ENCODE data around the gene UACA.
"Not testable (repeated sequence)": the region's sequence is repeated elsewhere in the genome, so short reads cannot be mapped to it uniquely, and the experiment has no call there.

Gene UACA

DNA sequence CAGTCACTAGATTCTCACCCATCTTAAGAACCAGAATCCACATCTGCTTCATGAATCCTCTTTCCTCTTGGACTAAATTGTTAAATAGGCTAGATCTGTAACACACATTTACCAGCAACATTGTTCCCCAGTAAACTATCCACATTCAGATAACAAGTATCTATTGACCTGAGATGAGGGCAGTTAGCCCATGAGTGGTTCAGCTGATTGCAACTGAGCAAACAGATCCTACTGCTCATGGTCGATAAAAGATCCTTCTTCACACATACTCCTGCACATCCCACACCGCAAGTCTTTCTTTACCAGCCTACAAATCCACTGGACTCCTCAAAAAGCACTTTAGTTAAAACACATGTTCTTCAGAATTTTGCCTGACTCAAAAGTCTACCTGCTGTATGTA is 59.2 kb downstream of the UACA start:
- DNase-seq = no peak

GRCh38 chr15:70703096-70703878 is 60.1 kb downstream of the UACA start:
- DNase-seq = no peak

- DNase-seq = no peak
These were observed 60.8 kb downstream of the UACA start for GRCh38 chr15:70702584-70702983.

GRCh38 chr15:70701891-70702568 is 61.3 kb downstream of the UACA start:
- DNase-seq = no peak

GRCh38 chr15:70701171-70701570 is 62.2 kb downstream of the UACA start:
- DNase-seq = no peak

GRCh38 chr15:70699890-70700289 is 63.5 kb downstream of the UACA start:
- no peak for DNase-seq

DNA sequence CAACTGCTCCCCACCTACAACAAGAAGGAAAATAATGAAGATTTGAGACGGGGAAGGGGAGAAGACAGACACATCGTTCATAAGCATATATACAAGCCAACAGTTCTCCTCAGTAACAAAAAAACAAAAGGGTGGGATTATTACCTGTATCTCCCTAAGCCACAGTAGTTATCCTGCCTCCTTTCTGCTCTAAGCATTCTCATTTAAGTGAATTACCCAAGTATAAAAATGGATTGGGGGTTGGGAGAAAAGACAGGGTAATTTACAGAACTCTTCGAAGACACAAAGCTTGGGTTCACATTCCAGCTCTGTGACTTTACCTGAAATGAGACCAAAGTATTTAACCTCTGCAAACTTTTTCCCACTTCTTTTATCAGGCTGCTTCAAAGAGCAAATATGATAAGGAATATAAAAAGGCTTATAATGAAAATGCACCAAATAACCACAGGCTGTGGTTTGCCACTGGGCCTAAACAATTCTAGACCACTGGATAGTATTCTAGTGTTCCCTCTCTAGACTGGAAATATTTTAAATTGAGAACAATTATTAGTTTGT is 64.4 kb downstream of the UACA start:
- DNase-seq = no peak

DNA sequence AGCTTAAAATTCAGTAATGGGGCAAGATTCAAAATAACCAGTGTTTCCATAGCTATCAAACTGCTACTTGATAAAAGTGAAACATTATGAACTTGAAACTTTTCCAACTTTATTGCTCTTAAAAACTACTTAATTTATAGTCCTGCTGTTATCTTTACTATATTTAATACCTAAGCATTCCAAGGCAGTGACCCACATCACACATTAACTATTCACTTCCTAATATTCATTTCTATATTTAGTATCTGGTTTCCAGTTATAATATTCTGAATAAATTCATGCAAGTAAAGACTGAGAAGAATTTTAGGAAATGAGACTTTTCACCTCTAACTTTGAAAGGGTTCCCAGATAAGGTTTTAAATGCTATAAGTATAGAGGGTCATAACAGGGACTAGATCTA is 64.9 kb downstream of the UACA start:
- no peak for DNase-seq

DNA sequence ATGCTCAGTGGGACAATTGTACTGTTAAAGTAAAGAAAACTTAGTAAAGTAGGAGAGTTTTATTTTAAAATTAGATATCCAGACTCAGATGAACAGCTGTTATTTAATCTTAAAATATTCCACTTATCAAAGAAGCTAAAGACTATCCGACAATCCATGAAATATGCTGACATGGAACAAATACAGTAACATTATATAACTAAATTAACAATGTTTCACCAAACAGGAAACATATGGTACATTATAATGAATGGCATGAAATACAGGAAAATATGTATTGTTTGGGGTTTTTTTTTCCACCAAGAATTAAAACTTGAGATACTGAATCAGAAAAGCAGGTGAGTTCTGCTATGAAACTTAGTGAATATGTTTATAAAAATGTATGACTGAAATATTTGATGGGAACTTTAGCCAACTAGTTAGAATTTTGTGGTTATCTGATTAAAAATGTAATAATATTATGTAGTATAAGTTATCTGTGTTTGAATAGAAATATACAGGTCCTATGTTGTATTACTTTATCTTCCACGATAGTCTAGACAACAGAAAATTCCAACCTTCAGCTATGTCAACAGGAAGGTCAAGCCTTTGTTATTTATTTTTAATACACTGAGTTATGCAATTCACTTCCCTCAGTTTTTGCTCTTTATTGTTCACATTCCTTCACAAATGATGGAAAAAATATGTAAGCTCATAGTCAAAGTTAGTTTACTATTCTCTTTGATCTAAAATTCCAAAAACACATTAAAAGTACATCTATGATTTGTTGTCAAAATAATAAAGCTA is 72.7 kb downstream of the UACA start:
- DNase-seq = no peak

DNA sequence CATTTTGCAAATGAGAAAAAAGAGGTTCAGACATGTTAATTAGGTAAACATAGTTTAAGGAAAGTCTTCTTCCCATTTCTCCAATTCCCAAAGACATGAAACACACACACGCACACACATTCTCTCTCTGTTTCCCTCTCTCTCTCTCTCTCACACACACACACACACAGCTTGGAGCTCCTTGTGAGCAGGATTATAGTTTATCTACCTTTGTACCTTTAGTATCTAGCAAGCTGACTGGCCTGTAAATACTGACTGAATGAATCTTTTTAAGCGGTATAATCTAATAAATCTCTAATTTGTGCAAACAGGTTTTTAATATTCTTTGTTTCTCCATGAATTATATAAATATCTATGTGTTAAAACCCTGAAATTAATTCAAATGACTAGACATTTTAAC is 73.3 kb downstream of the UACA start:
- no peak for DNase-seq

- DNase-seq = no peak
These were observed 75.9 kb downstream of the UACA start for GRCh38 chr15:70687482-70687881.

GRCh38 chr15:70680817-70681216 is 82.5 kb downstream of the UACA start:
- no peak for DNase-seq

- DNase-seq = no peak
These were observed 83.5 kb downstream of the UACA start for GRCh38 chr15:70679919-70680231.

DNA sequence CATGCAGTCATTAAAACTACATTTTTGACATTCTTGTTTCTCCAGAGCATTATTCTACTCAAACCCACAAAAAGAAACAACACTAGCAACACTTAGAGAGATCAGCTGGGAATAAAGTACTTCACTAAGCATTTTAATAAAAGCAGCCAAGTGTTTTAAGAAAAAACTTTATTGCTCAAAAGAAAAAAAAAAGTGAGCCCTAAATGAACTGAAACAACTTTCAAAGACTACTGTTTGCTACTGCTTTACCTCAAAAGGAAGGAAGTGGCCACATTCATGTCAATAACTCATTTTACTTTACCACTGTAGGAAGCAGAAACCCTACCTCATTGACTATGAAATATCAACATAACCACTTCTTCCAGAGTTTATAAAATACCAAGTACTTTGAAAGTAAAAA is 91.3 kb downstream of the UACA start:
- DNase-seq = no peak

DNA sequence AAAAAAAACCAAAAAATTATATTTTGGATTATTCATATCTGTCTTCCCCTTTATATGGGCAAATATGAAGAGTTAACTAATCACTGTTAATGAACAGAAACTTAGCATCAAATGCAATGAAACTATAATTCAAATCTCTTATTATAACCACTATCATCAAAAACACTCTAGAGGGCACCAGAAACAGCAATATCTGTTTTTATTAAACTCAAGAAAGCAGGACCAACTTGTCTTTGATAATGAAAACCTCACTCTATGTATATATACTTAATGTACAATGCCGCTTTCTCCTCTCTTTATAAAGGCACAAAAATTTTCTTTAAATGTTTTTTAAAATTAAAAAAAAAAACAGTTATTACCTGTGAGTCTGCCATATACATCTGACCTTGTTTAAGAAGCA is 92.7 kb downstream of the UACA start:
- no peak for DNase-seq

DNA sequence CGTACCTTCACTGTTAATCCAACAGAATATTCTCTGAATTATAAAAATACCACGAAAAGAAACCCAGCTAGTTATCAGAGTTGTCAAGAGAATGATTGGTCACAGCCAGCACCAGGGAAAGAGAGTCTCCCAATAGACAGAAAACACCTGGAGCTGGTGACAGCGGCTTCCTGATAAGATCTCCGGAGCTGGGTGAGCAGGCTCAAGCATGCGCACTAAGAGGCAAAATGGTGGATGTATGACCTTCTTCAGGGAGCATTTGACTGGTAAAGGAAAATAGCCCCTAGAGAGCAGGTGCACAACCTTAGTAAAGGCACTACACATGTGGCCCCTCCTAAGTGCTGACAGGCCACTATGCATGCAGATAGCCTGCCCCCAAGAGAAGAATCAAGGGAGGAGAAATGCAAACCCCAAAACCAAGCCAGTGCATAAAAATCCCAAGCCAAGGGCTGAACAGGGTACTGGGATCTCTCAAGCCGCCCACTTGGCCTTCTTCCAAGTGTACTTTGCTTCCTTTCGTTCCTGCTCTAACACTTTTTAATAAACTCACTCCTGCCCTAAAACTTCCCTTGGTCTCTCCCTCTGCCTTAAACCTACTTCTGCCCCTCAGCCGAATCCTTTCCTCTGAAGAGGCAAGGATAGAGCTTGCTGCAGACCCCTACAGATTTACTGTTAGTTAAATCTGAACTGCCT is 93.2 kb downstream of the UACA start:
- no peak for DNase-seq

GRCh38 chr15:70669006-70669602 is 94.3 kb downstream of the UACA start:
- no peak for DNase-seq

- DNase-seq = no peak
These were observed 97.8 kb downstream of the UACA start for GRCh38 chr15:70665599-70665998.

GRCh38 chr15:70664494-70664893 is 98.9 kb downstream of the UACA start:
- DNase-seq = no peak

GRCh38 chr15:70663069-70663468 is 100.3 kb downstream of the UACA start:
- DNase-seq = not testable (repeated sequence)

DNA sequence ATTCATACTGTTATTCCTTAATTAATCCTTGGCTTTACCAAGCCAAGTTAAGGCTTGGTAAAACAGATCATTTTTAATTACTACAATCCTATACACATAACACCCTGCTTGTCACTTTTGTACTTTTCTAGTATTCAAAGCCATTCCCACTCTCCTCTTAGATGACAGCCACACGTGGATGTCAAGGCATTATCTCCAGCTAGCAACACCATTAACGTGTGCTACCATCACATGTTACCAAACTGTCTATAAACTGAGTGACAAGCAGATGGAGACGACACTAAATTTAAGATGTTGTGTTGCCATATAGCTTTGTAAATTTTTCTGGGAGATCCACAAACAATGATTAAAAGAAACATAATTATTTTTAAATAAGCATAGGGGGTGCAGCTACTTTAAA is 103.7 kb downstream of the UACA start:
- DNase-seq = no peak

GRCh38 chr15:70658641-70659040 is 104.7 kb downstream of the UACA start:
- no peak for DNase-seq

DNA sequence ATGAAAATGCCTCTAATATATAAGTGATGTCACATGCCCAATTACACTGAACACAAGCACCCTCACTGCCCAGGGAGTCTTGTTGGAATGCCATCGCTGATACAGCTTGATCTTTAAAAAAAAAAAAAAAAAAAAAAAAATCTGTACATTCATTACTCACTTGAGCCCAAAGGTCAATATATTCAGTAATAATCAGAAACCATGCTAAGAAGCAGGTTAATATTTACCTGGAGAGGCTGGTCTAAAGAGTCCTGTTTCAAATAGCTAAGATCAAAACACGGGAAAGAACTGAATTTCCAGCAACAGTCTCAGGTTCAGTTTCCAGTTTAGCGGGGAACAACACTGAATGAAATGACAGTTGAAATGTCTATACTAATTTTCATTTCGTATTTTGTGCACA is 109.9 kb downstream of the UACA start:
- no peak for DNase-seq
